NB4 (cell line): ENCODE measurements around the gene RNF141.

Experiments used
- DNase-seq: peaks from one replicate; pipeline ENCODE4 v3.0.0; 2010; ENCODE audit warnings: low read depth
- H3K4me3 ChIP-seq: one replicate; pipeline ENCODE4 v1.5.1; 2011; ENCODE audit warnings: mild to moderate bottlenecking, low read depth, low read length, moderate library complexity
- MAX ChIP-seq: IDR thresholded peaks from 2 replicates; pipeline ENCODE4 v1.6.1; 2011; ENCODE audit warnings: low read depth, low read length
- MYC ChIP-seq: IDR thresholded peaks from 2 replicates; pipeline ENCODE4 v1.6.1; 2011; ENCODE audit warnings: low read depth, low read length
- POLR2A ChIP-seq: IDR thresholded peaks from 2 replicates; pipeline ENCODE4 v1.6.1; 2011; ENCODE audit warnings: mild to moderate bottlenecking; ENCODE audit not compliant: insufficient read length; ENCODE audit errors: extremely low read depth
- TF ChIP-seq, protein P1 (sequence below): IDR thresholded peaks from one replicate; pipeline ENCODE4 v1.5.1; 2012; ENCODE audit warnings: low read depth, low read length

RNF141 gene

GRCh38 chr11:10515418-10515817 is 25.6 kb downstream of the RNF141 start:
- no peak for DNase-seq
- TF ChIP-seq MYC = no peak
- TF ChIP-seq, protein P1, sequence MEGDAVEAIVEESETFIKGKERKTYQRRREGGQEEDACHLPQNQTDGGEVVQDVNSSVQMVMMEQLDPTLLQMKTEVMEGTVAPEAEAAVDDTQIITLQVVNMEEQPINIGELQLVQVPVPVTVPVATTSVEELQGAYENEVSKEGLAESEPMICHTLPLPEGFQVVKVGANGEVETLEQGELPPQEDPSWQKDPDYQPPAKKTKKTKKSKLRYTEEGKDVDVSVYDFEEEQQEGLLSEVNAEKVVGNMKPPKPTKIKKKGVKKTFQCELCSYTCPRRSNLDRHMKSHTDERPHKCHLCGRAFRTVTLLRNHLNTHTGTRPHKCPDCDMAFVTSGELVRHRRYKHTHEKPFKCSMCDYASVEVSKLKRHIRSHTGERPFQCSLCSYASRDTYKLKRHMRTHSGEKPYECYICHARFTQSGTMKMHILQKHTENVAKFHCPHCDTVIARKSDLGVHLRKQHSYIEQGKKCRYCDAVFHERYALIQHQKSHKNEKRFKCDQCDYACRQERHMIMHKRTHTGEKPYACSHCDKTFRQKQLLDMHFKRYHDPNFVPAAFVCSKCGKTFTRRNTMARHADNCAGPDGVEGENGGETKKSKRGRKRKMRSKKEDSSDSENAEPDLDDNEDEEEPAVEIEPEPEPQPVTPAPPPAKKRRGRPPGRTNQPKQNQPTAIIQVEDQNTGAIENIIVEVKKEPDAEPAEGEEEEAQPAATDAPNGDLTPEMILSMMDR = no peak
- no peak for TF ChIP-seq MAX
- no peak for TF ChIP-seq POLR2A
- no peak overlapping the region for H3K4me3 ChIP-seq

GRCh38 chr11:10514709-10515108 is 26.3 kb downstream of the RNF141 start:
- no peak for DNase-seq
- no peak overlapping the region for H3K4me3 ChIP-seq
- TF ChIP-seq MAX (no peak), MYC (no peak), POLR2A (no peak)
- TF ChIP-seq, protein P1 = no peak

- no peak overlapping the region for H3K4me3 ChIP-seq
- DNase-seq = no peak
- TF ChIP-seq, protein P1 = no peak
- TF ChIP-seq POLR2A (no peak), MAX (no peak), MYC (no peak)
Observed at GRCh38 chr11:10514202-10514601, 26.8 kb downstream of the RNF141 start.

DNA sequence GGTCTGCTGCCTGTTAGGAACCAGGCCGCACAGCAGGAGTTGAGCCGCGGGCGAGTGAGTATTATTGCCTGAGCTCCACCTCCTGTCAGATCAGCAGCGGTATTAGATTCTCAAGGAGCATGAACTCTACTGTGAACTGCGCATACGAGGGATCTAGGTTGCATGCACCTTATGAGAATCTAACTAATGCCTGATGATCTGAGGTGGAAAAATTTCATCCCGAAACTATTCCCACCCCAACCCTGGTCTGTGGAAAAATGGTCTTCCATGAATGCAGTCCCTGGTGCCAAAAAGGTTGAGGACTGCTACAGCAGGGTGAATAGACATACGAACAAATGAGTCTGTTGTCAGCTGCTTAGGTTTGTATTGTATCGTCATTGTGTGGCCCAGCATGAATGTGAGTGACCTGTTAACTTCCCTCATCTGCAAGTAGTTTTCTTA is 29.8 kb downstream of the RNF141 start:
- TF ChIP-seq POLR2A (no peak), MAX (no peak), MYC (no peak)
- TF ChIP-seq, protein P1 = no peak
- no peak for DNase-seq
- no peak overlapping the region for H3K4me3 ChIP-seq

DNA sequence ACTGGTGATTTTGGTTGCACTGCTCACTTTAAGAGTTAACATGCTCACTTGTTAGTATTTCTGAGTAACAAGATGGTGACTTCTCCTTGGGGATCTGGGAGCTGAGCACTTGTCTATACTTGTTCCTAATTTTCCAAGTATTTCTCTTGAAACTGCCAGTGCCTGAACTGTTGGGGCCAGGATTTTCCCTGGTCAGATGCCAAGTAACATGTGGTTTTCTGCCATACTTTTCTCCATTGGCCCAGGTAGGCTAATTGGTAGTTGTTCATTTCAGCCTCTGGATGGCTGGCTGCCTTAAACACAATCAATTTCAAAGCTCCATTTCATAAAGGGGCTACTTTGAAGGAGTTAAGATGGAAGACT is 35.0 kb downstream of the RNF141 start:
- H3K4me3 ChIP-seq = no peak overlapping the region
- DNase-seq = no peak
- TF ChIP-seq MYC = no peak
- TF ChIP-seq MAX = no peak
- no peak for TF ChIP-seq POLR2A
- TF ChIP-seq, protein P1 = no peak
